Thoracic aorta (tissue), 2 donors: ENCODE results near the gene MAP1LC3B. TPM values are rescaled to one million over a fixed set of nuclear protein-coding genes. Genes with fewer than 3 reads are reported as not detected.
A peak's percentile ranks its signal among the peaks of the same experiment; 100 is the strongest.
"Not testable (repeated sequence)": the region's sequence is repeated elsewhere in the genome, so short reads cannot be mapped to it uniquely, and the experiment has no call there.

Experiments used
- ATAC-seq: fragments of 150-250 bp; one replicate; pipeline ENCODE4 v1.8.0; 2017; ENCODE audit warnings: low read depth; ENCODE audit not compliant: insufficient number of reproducible peaks, low FRiP score
- DNase-seq: peaks from one replicate; pipeline ENCODE4 v3.0.0-alpha.2; 2020; ENCODE audit warnings: low spot score
- H3K27ac ChIP-seq, 2 donors: fragments of 200-600 bp; sonication (generic); 1 replicate in 1 of 2; 2 replicates in 1 of 2; pipeline ENCODE4 v1.5.1; 2016; ENCODE audit warnings: mild to moderate bottlenecking in 2 of 2, moderate library complexity in 2 of 2
- H3K27me3 ChIP-seq: fragments of 200-600 bp; sonication (generic); replicated peaks from 2 replicates; pipeline ENCODE4 v1.6.0; 2016; ENCODE audit warnings: mild to moderate bottlenecking; ENCODE audit not compliant: insufficient read depth
- H3K36me3 ChIP-seq: fragments of 200-600 bp; sonication (generic); one replicate; pipeline ENCODE4 v1.5.1; 2016
- H3K4me1 ChIP-seq, 2 donors: fragments of 200-600 bp; sonication (generic); 1 replicate in 1 of 2; 2 replicates in 1 of 2; pipeline versions ENCODE4 v1.5.1 to v1.6.0; 2016; ENCODE audit warnings: low read depth in 2 of 2, mild to moderate bottlenecking in 1 of 2; ENCODE audit not compliant: control insufficient read depth in 1 of 2
- H3K4me3 ChIP-seq: fragments of 200-600 bp; sonication (generic); 2 replicates; pipeline ENCODE4 v1.5.1; 2016; ENCODE audit warnings: mild to moderate bottlenecking
- H3K9me3 ChIP-seq: fragments of 200-600 bp; sonication (generic); 2 replicates; pipeline ENCODE4 v1.5.1; 2016
- CTCF ChIP-seq: fragments of 200-600 bp; sonication (generic); IDR thresholded peaks from one replicate; pipeline ENCODE4 v1.5.1; 2019; ENCODE audit warnings: antibody characterized with exemption
- total RNA-seq, 2 donors: library from RNA; depleted of rRNA; stranded (reverse); fragments of >200 nt; gene quantifications; one replicate each; pipeline versions ENCODE4 v1.1.0 to v1.2.3, GENCODE V29; 2016

MAP1LC3B gene
- total RNA-seq, 2 donors from 2014 or later = 65.4 to 80.4 TPM

GRCh38 chr16:87380403-87380802, 11.7 kb upstream of the MAP1LC3B start:
- H3K4me3 ChIP-seq = peak overlapping the region; percentile 82

GRCh38 chr16:87380881-87381280, 11.3 kb upstream of the MAP1LC3B start:
- TF ChIP-seq CTCF = no peak
- Histone ChIP-seq H3K4me1 (peaks cover 13 to 49% of the 10 kb centered on the region in 2 donors), H3K27me3 (no peaks in the 10 kb centered on the region), H3K36me3 (no peaks in the 10 kb centered on the region), H3K9me3 (no peaks in the 10 kb centered on the region), H3K27ac (peak overlapping the region; percentile 40 to 90), H3K4me3 (peak overlapping the region; percentile 82)
- ATAC-seq (no peak), DNase-seq (no peak)

More at GRCh38 chr16:87380403-87380802, 11.7 kb upstream of the MAP1LC3B start:
- no peak for TF ChIP-seq CTCF
- DNase-seq = no peak
- no peak for ATAC-seq
- peak overlapping the region; percentile 40 to 90 for H3K27ac ChIP-seq
- no peaks in the 10 kb centered on the region for H3K27me3 ChIP-seq
- H3K9me3 ChIP-seq = no peaks in the 10 kb centered on the region
- H3K36me3 ChIP-seq = no peaks in the 10 kb centered on the region
- peaks cover 16 to 54% of the 10 kb centered on the region in 2 donors for H3K4me1 ChIP-seq

GRCh38 chr16:87382023-87382785, 9.9 kb upstream of the MAP1LC3B start:
- H3K4me1 ChIP-seq = peaks cover 14 to 43% of the 10 kb centered on the region in 2 donors
- peak overlapping the region; percentile 82 for H3K4me3 ChIP-seq
- TF ChIP-seq CTCF = no peak
- ATAC-seq (no peak), DNase-seq (no peak)
- no peaks in the 10 kb centered on the region for H3K27me3 ChIP-seq
- no peaks in the 10 kb centered on the region for H3K9me3 ChIP-seq
- H3K36me3 ChIP-seq = no peaks in the 10 kb centered on the region
- H3K27ac ChIP-seq = peak overlapping the region; percentile 84 to 90

GRCh38 chr16:87383505-87384161, 8.5 kb upstream of the MAP1LC3B start, which contains the start of gene FBXO31:
Gene FBXO31, minus strand, starts transcription at chr16:87383776. Its CDS starts 32 bp downstream, at chr16:87383744.
- peak; percentile 47 for DNase-seq
- no peaks in the 10 kb centered on the region for H3K9me3 ChIP-seq
- ATAC-seq = peak; percentile 53
- peak within 1 kb of the TSS; percentile 82 for H3K4me3 ChIP-seq
- no peaks in the 10 kb centered on the region for H3K27me3 ChIP-seq
- TF ChIP-seq CTCF = no peak
- peaks cover 20 to 52% of the 10 kb centered on the region in 2 donors for H3K4me1 ChIP-seq
- no peaks in the 10 kb centered on the region for H3K36me3 ChIP-seq
- H3K27ac ChIP-seq = peak within 1 kb of the TSS; percentile 84 to 90

GRCh38 chr16:87384162-87384874, 7.8 kb upstream of the MAP1LC3B start:
- Histone ChIP-seq H3K27ac (peak overlapping the region; percentile 84 to 90), H3K36me3 (no peaks in the 10 kb centered on the region), H3K4me3 (peak overlapping the region; percentile 82), H3K27me3 (no peaks in the 10 kb centered on the region), H3K9me3 (no peaks in the 10 kb centered on the region), H3K4me1 (peaks cover 20 to 48% of the 10 kb centered on the region in 2 donors)
- TF ChIP-seq CTCF = no peak
- ATAC-seq (no peak), DNase-seq (no peak)

GRCh38 chr16:87384875-87385167, 7.3 kb upstream of the MAP1LC3B start:
- not testable (repeated sequence) for H3K9me3 ChIP-seq, DNase-seq, H3K36me3 ChIP-seq, H3K27me3 ChIP-seq, ATAC-seq
- Histone ChIP-seq H3K4me1 (peaks cover 20 to 43% of the 10 kb centered on the region in 2 donors), H3K4me3 (peak overlapping the region; percentile 82), H3K27ac (peak overlapping the region; percentile 84 to 90)
